Endodermal cell (in vitro differentiated cells): ENCODE measurements around the gene MAPRE2. TPM values are rescaled to one million over a fixed set of nuclear protein-coding genes. Genes with fewer than 3 reads are reported as not detected.

Experiments used
- DNase-seq: peaks from one replicate; pipeline ENCODE4 v3.0.0-alpha.2; 2017
- H3K27ac ChIP-seq: 2 replicates; pipeline ENCODE4 v1.5.1; 2013; ENCODE audit warnings: mild to moderate bottlenecking, low read depth, low read length, moderate library complexity
- H3K27me3 ChIP-seq: 2 replicates; pipeline ENCODE4 v1.6.1; 2013; ENCODE audit warnings: mild to moderate bottlenecking, low read length, moderate library complexity; ENCODE audit not compliant: insufficient read depth, control insufficient read depth, poor library complexity, severe bottlenecking
- H3K36me3 ChIP-seq: 2 replicates; pipeline ENCODE4 v1.7.0; 2013; ENCODE audit warnings: mild to moderate bottlenecking, low read length, moderate library complexity; ENCODE audit not compliant: control insufficient read depth, insufficient read depth
- H3K4me1 ChIP-seq: one replicate; pipeline ENCODE4 v1.7.0; 2013; ENCODE audit warnings: low read length; ENCODE audit not compliant: control insufficient read depth, insufficient read depth
- H3K4me3 ChIP-seq: 2 replicates; pipeline ENCODE4 v1.5.1; 2013; ENCODE audit warnings: mild to moderate bottlenecking, low read length, moderate library complexity
- H3K9ac ChIP-seq: 2 replicates; pipeline ENCODE4 v1.6.1; 2013; ENCODE audit warnings: mild to moderate bottlenecking, low read length, moderate library complexity; ENCODE audit not compliant: poor library complexity, severe bottlenecking; ENCODE audit errors: extremely low read depth
- H3K9me3 ChIP-seq: 2 replicates; pipeline ENCODE4 v1.6.1; 2013; ENCODE audit warnings: mild to moderate bottlenecking, low read length, moderate library complexity; ENCODE audit not compliant: control insufficient read depth
- H3K27ac Mint-ChIP-seq: 2 replicates; pipeline ENCODE4 v1.8.0; 2020; ENCODE audit warnings: mixed read lengths
- H3K27me3 Mint-ChIP-seq: 2 replicates; pipeline ENCODE4 v1.8.0; 2021; ENCODE audit warnings: mild to moderate bottlenecking, mixed read lengths; ENCODE audit not compliant: insufficient read depth
- H3K36me3 Mint-ChIP-seq: 2 replicates; pipeline ENCODE4 v1.8.0; 2020; ENCODE audit warnings: low read depth, mixed read lengths
- H3K4me1 Mint-ChIP-seq: 2 replicates; pipeline ENCODE4 v1.8.0; 2020; ENCODE audit warnings: mixed read lengths
- H3K4me3 Mint-ChIP-seq: 2 replicates; pipeline ENCODE4 v1.8.0; 2020; ENCODE audit warnings: mild to moderate bottlenecking, moderate library complexity, mixed read lengths
- H3K9me3 Mint-ChIP-seq: 2 replicates; pipeline ENCODE4 v1.8.0; 2020; ENCODE audit warnings: mild to moderate bottlenecking, mixed read lengths
- CTCF ChIP-seq: fragments of 200-600 bp; sonication (generic); conservative IDR thresholded peaks from 2 replicates; pipeline ENCODE4 v1.5.0; 2021; ENCODE audit warnings: antibody characterized with exemption, mild to moderate bottlenecking
- WGBS, 2 experiments: methylation state at CpG; one replicate each; pipeline versions ENCODE4 v1.1.5 to v1.1.7; 2013; ENCODE audit warnings: missing lambda C conversion rate in 2 of 2, mixed read lengths in 1 of 2; ENCODE audit not compliant: insufficient coverage in 1 of 2, insufficient read length in 1 of 2; 5-methylcytosine and 5-hydroxymethylcytosine counted together
- total RNA-seq, 2 donors: library from RNA; stranded (reverse); fragmentation: NEBNext Ultra II Directional in 1 of 2; extraction: Animal tissue kit (Norgen Biotek cat#: 25700) in 1 of 2; gene quantifications; 2 replicates in 1 of 2; 3 replicates in 1 of 2; pipeline ENCODE4 v1.2.1, GENCODE V29; 2021

The MAPRE2 gene
- total RNA-seq, 2 donors from 2014 or later: 15.2 to 16.5 TPM

GRCh38 chr18:35077937-35078336, 36.7 kb downstream of the MAPRE2 start:
- H3K9ac ChIP-seq: no peak overlapping the region
- peaks cover 2% of the 10 kb centered on the region for H3K4me1 Mint-ChIP-seq
- no peaks in the 10 kb centered on the region for H3K27me3 Mint-ChIP-seq
- no peaks in the 10 kb centered on the region for H3K36me3 ChIP-seq
- H3K27me3 ChIP-seq: no peaks in the 10 kb centered on the region
- no peaks in the 10 kb centered on the region for H3K4me1 ChIP-seq
- H3K4me3 ChIP-seq: no peak overlapping the region
- no peak overlapping the region for H3K4me3 Mint-ChIP-seq
- no peaks in the 10 kb centered on the region for H3K36me3 Mint-ChIP-seq
- H3K9me3 Mint-ChIP-seq: no peaks in the 10 kb centered on the region
- no peaks in the 10 kb centered on the region for H3K9me3 ChIP-seq
- DNase-seq: no peak
- H3K27ac ChIP-seq: no peak overlapping the region
- TF ChIP-seq CTCF: no peak
- H3K27ac Mint-ChIP-seq: no peak overlapping the region

GRCh38 chr18:35080058-35080457, 38.8 kb downstream of the MAPRE2 start:
- H3K9ac ChIP-seq: no peak overlapping the region
- H3K36me3 Mint-ChIP-seq: no peaks in the 10 kb centered on the region
- no peak overlapping the region for H3K27ac Mint-ChIP-seq
- H3K9me3 Mint-ChIP-seq: no peaks in the 10 kb centered on the region
- H3K4me3 Mint-ChIP-seq: no peak overlapping the region
- no peak overlapping the region for H3K4me3 ChIP-seq
- no peaks in the 10 kb centered on the region for H3K27me3 ChIP-seq
- 100% methylated on average over 1 of the region's 1 CpG; no CpG with 5 or more reads in 1 of the 2 experiments for WGBS, 2 experiments
- H3K4me1 ChIP-seq: no peaks in the 10 kb centered on the region
- H3K27me3 Mint-ChIP-seq: no peaks in the 10 kb centered on the region
- H3K4me1 Mint-ChIP-seq: peaks cover 2% of the 10 kb centered on the region
- DNase-seq: no peak
- no peaks in the 10 kb centered on the region for H3K9me3 ChIP-seq
- H3K36me3 ChIP-seq: no peaks in the 10 kb centered on the region
- TF ChIP-seq CTCF: no peak
- no peak overlapping the region for H3K27ac ChIP-seq

GRCh38 chr18:35083174-35083712, 42.0 kb downstream of the MAPRE2 start:
- no peak overlapping the region for H3K4me3 Mint-ChIP-seq
- no peaks in the 10 kb centered on the region for H3K4me1 ChIP-seq
- no peaks in the 10 kb centered on the region for H3K27me3 ChIP-seq
- H3K9me3 Mint-ChIP-seq: no peaks in the 10 kb centered on the region
- no peaks in the 10 kb centered on the region for H3K27me3 Mint-ChIP-seq
- no peak overlapping the region for H3K27ac Mint-ChIP-seq
- no peak for TF ChIP-seq CTCF
- no peaks in the 10 kb centered on the region for H3K36me3 ChIP-seq
- H3K27ac ChIP-seq: no peak overlapping the region
- DNase-seq: no peak
- no peak overlapping the region for H3K9ac ChIP-seq
- H3K9me3 ChIP-seq: no peaks in the 10 kb centered on the region
- H3K4me3 ChIP-seq: no peak overlapping the region
- H3K36me3 Mint-ChIP-seq: no peaks in the 10 kb centered on the region
- H3K4me1 Mint-ChIP-seq: no peaks in the 10 kb centered on the region
- WGBS, 2 experiments: 90 to 100% methylated on average over 2 to 3 of the region's 3 CpGs
